Endothelial cell (in vitro differentiated cells): ENCODE measurements around the gene GALNT14. TPM values are rescaled to one million over a fixed set of nuclear protein-coding genes. Genes with fewer than 3 reads are reported as not detected.

Source experiments
- DNase-seq: peaks from one replicate; pipeline ENCODE4 v3.0.0; 2021; ENCODE audit warnings: low spot score
- H3K27ac Mint-ChIP-seq: one replicate; pipeline ENCODE4 v1.8.0; 2021; ENCODE audit warnings: mixed read lengths, inconsistent platforms; ENCODE audit not compliant: unreplicated experiment
- H3K27me3 Mint-ChIP-seq: one replicate; pipeline ENCODE4 v1.8.0; 2021; ENCODE audit warnings: mild to moderate bottlenecking, moderate library complexity, mixed read lengths, inconsistent platforms; ENCODE audit not compliant: unreplicated experiment
- H3K36me3 Mint-ChIP-seq: one replicate; pipeline ENCODE4 v1.8.0; 2021; ENCODE audit warnings: mild to moderate bottlenecking, low read depth, mixed read lengths, inconsistent platforms; ENCODE audit not compliant: unreplicated experiment
- H3K4me1 Mint-ChIP-seq: one replicate; pipeline ENCODE4 v1.8.0; 2021; ENCODE audit warnings: mild to moderate bottlenecking, mixed read lengths, inconsistent platforms; ENCODE audit not compliant: unreplicated experiment
- H3K4me3 Mint-ChIP-seq: one replicate; pipeline ENCODE4 v1.8.0; 2021; ENCODE audit warnings: mild to moderate bottlenecking, mixed read lengths, inconsistent platforms; ENCODE audit not compliant: unreplicated experiment
- H3K9me3 Mint-ChIP-seq: one replicate; pipeline ENCODE4 v1.8.0; 2021; ENCODE audit warnings: mixed read lengths, inconsistent platforms; ENCODE audit not compliant: unreplicated experiment
- CTCF ChIP-seq: fragments of 200-600 bp; sonication (generic); IDR thresholded peaks from one replicate; pipeline ENCODE4 v1.5.0; 2021; ENCODE audit warnings: antibody characterized with exemption; ENCODE audit not compliant: unreplicated experiment
- total RNA-seq: library from RNA; stranded (reverse); fragmentation: NEBNext Ultra II Directional; extraction: Animal tissue kit (Norgen Biotek cat#: 25700); gene quantifications from one replicate; pipeline ENCODE4 v1.2.1, GENCODE V29; 2021; ENCODE audit not compliant: unreplicated experiment

GALNT14 gene
- total RNA-seq, 1 donor from 2014 or later: 16.8 TPM

- Mint-ChIP-seq H3K27me3 (no peaks in the 10 kb centered on the region), H3K9me3 (no peaks in the 10 kb centered on the region), H3K4me1 (peaks cover 7% of the 10 kb centered on the region), H3K4me3 (no peak overlapping the region), H3K36me3 (peaks cover 11% of the 10 kb centered on the region), H3K27ac (no peak overlapping the region)
- TF ChIP-seq CTCF: no peak
- DNase-seq: no peak
Measured at GRCh38 chr2:31112544-31112943, 25.7 kb downstream of the GALNT14 start.

GRCh38 chr2:31110998-31111397 is 27.2 kb downstream of the GALNT14 start:
- no peak for TF ChIP-seq CTCF
- H3K36me3 Mint-ChIP-seq: peaks cover 11% of the 10 kb centered on the region
- H3K4me3 Mint-ChIP-seq: no peak overlapping the region
- no peak for DNase-seq
- no peaks in the 10 kb centered on the region for H3K9me3 Mint-ChIP-seq
- H3K27me3 Mint-ChIP-seq: peaks cover 2% of the 10 kb centered on the region
- H3K27ac Mint-ChIP-seq: no peak overlapping the region
- H3K4me1 Mint-ChIP-seq: peaks cover 7% of the 10 kb centered on the region

GRCh38 chr2:31110431-31110830 is 27.8 kb downstream of the GALNT14 start:
- H3K27me3 Mint-ChIP-seq: peaks cover 2% of the 10 kb centered on the region
- peaks cover 11% of the 10 kb centered on the region for H3K36me3 Mint-ChIP-seq
- DNase-seq: no peak
- H3K9me3 Mint-ChIP-seq: no peaks in the 10 kb centered on the region
- no peak for TF ChIP-seq CTCF
- no peak overlapping the region for H3K4me3 Mint-ChIP-seq
- H3K27ac Mint-ChIP-seq: no peak overlapping the region
- peaks cover 7% of the 10 kb centered on the region for H3K4me1 Mint-ChIP-seq

DNA sequence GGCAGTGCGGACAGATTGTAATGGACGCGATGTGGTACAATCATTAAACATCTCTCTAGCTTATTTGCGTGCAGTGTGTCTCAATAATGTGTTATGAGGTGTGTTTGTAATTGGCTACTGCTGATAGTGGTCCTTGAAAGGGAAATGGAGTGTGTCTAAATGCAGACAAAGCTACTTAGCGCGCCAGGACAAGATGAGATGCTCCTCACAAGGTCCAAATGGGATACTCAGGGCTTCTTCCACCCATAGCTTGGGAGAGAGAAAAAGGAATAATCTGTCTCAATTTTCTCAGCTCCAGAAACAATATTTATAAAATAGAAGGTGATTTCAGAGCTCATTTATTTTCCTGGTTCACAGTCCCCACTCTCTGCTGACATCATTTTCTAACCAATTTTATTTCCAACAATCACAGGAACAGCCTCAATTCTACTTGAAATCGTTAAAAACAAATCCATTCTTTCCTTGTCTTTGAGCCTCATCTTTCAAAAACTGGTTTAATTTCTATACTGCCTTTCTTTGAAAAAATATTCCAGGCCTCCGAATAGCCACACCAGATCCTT is 28.5 kb downstream of the GALNT14 start:
- no peak overlapping the region for H3K27ac Mint-ChIP-seq
- H3K4me3 Mint-ChIP-seq: no peak overlapping the region
- TF ChIP-seq CTCF: no peak
- peaks cover 2% of the 10 kb centered on the region for H3K27me3 Mint-ChIP-seq
- no peak for DNase-seq
- H3K4me1 Mint-ChIP-seq: peaks cover 7% of the 10 kb centered on the region
- peaks cover 11% of the 10 kb centered on the region for H3K36me3 Mint-ChIP-seq
- H3K9me3 Mint-ChIP-seq: no peaks in the 10 kb centered on the region

DNA sequence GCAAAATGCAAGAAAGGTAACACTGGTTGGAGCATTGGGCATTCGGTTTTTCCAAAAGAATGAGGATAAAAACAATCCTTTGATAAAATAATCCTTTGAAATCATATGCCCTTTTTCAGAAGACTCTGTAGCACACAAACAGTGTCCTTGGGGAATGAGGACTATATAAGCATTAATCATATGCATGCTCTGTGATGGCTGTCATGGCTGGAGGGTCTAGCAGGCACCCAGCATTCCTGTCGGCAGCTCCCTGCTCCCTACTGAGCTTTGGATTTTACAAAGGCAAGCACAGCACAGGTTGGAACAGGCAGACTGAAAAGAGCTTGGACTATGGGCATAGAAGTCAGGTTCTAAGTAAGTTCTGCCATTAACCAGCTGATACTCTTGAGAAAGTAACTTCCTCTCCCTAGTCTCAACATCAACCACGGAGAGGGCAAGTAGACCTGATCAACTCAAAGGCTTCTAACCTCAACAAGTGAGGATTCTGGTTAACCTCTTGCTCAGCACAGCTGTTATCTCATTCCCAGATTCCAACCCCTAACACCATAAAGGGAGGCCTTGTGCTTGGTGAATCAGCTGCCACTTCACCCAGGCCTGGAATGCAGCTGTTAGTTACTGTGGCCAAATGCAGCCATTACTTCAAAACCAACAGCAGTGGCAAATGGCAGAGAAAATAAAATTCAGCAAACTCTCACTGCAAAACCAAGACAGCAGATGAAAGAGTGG is 29.5 kb downstream of the GALNT14 start:
- Mint-ChIP-seq H3K27ac (no peak overlapping the region), H3K36me3 (peaks cover 7% of the 10 kb centered on the region), H3K27me3 (peaks cover 2% of the 10 kb centered on the region), H3K4me3 (no peak overlapping the region), H3K9me3 (no peaks in the 10 kb centered on the region), H3K4me1 (peaks cover 7% of the 10 kb centered on the region)
- TF ChIP-seq CTCF: no peak
- DNase-seq: no peak
